Measurements from ENCODE around the gene EDC3. TPM values are rescaled to one million over a fixed set of nuclear protein-coding genes. Genes with fewer than 3 reads are reported as not detected.

EDC3 gene, protein sequence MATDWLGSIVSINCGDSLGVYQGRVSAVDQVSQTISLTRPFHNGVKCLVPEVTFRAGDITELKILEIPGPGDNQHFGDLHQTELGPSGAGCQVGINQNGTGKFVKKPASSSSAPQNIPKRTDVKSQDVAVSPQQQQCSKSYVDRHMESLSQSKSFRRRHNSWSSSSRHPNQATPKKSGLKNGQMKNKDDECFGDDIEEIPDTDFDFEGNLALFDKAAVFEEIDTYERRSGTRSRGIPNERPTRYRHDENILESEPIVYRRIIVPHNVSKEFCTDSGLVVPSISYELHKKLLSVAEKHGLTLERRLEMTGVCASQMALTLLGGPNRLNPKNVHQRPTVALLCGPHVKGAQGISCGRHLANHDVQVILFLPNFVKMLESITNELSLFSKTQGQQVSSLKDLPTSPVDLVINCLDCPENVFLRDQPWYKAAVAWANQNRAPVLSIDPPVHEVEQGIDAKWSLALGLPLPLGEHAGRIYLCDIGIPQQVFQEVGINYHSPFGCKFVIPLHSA
- polyA plus RNA-seq (2012; rRNA removed) = 34.9 and 44.5 TPM in 2 replicates
- 24.8 and 28.2 TPM in 2 replicates for polyA plus RNA-seq (2012; cell fraction: cytosol; rRNA removed)
- polyA plus RNA-seq (2012; cell fraction: nucleus; rRNA removed) = 48.5 and 72.2 TPM in 2 replicates

GRCh38 chr15:74695597-74696397 is at the start of gene EDC3:
EDC3 (minus strand) TSS chr15:74696024; CDS start chr15:74675124, 20,900 bp downstream.
- peaks cover 10 to 12% of the 10 kb centered on the region in 2 experiments; a peak in 3 of 4 replicates for H3K4me1 ChIP-seq (ENCODE audit: control insufficient read depth in 1 of 2, insufficient read depth in 2 of 2, low read depth in 1 of 2, low read length in 1 of 2)
- H3F3A ChIP-seq (replicated peaks; ENCODE audit: insufficient read depth) = no peaks in the 10 kb centered on the region
- H3K4me3 ChIP-seq (ENCODE audit: low read depth in 2 of 2, low read length in 1 of 2) = peak within 1 kb of the TSS; percentile 91 to 96
- H3K9ac ChIP-seq = peak within 1 kb of the TSS; percentile 87
- ChIA-PET CTCF (interaction anchor here (0.7 to 1.7 kb wide), 7 partner anchors 33 to 255 kb away, joined by 3 to 10 read pairs (median 3); no protein-coding TSS in a partner anchor), POLR2A (interaction anchor here (1.0 kb wide), 1 partner anchor 41 kb away, joined by 3 read pairs; no protein-coding TSS in a partner anchor)
- H2AFZ ChIP-seq (ENCODE audit: low read depth) = peak within 1 kb of the TSS; percentile 93
- peak within 1 kb of the TSS; percentile 86 for H3K4me2 ChIP-seq
- H3K9me2 ChIP-seq = no peaks in the 10 kb centered on the region
- H3K36me3 ChIP-seq (replicated peaks in 1 of 2; ENCODE audit: control insufficient read depth in 1 of 2, insufficient read depth in 2 of 2, low read length in 1 of 2) = no peaks in the 10 kb centered on the region
- WGBS (ENCODE audit: low lambda C conversion rate) = under 1% methylated on average over 36 of the region's 46 CpGs
- TF ChIP-seq YY1 (IDR thresholded peaks at IDR 0.05; ENCODE audit: low read depth) (peak; percentile 41; the same call in 1 of the 2 replicates), GABPA (IDR thresholded peaks at IDR 0.05; ENCODE audit: low read depth) (peak; percentile 98), EZH2phosphoT487 (IDR thresholded peaks at IDR 0.05; ENCODE audit: borderline replicate concordance, low read depth) (no peak), POLR2AphosphoS5 (IDR thresholded peaks at IDR 0.05; ENCODE audit: low read depth, low read length) (peak; percentile 61; the same call in 1 of the 2 replicates), CHD2 (IDR thresholded peaks at IDR 0.05; ENCODE audit: low read length, partially characterized antibody) (peak; percentile 83), GATA2 (CRISPR knock-in tag; IDR thresholded peaks at IDR 0.05) (no peak), FOXM1 (IDR thresholded peaks at IDR 0.05; ENCODE audit: low read depth) (no peak), SIN3A (IDR thresholded peaks at IDR 0.05; ENCODE audit: borderline replicate concordance, low read depth, low read length) (peak; percentile 99), TAF1 (IDR thresholded peaks at IDR 0.05; ENCODE audit: borderline replicate concordance, low read depth, low read length) (peak; percentile 52; the same call in 1 of the 2 replicates), MXI1 (IDR thresholded peaks at IDR 0.05; ENCODE audit: low read depth, low read length) (peak; percentile 93), ELF1 (IDR thresholded peaks at IDR 0.05) (peak; percentile 68), FOSL2 (IDR thresholded peaks at IDR 0.05; ENCODE audit: borderline replicate concordance, low read depth) (no peak)
- TF ChIP-seq, protein P1, sequence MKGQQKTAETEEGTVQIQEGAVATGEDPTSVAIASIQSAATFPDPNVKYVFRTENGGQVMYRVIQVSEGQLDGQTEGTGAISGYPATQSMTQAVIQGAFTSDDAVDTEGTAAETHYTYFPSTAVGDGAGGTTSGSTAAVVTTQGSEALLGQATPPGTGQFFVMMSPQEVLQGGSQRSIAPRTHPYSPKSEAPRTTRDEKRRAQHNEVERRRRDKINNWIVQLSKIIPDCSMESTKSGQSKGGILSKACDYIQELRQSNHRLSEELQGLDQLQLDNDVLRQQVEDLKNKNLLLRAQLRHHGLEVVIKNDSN (IDR thresholded peaks at IDR 0.05; ENCODE audit: borderline replicate concordance, low read depth) = no peak
- TF ChIP-seq, protein P2, sequence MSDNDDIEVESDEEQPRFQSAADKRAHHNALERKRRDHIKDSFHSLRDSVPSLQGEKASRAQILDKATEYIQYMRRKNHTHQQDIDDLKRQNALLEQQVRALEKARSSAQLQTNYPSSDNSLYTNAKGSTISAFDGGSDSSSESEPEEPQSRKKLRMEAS (IDR thresholded peaks at IDR 0.05; ENCODE audit: low read depth) = peak; percentile 91
- H3K9me3 ChIP-seq = no peaks in the 10 kb centered on the region
- peak; percentile 92 for DNase-seq
- no peaks in the 10 kb centered on the region; the same call in 1 of the 2 replicates for H4K20me1 ChIP-seq (ENCODE audit: insufficient read depth)
- no peaks in the 10 kb centered on the region for H3K27me3 ChIP-seq (ENCODE audit: insufficient read depth)
- peaks cover 58% of the 10 kb centered on the region for H3K79me2 ChIP-seq (ENCODE audit: insufficient read depth)
- H3K27ac ChIP-seq (ENCODE audit: low read depth in 2 of 2, low read length in 1 of 2) = peak within 1 kb of the TSS; percentile 61 to 70; a peak in 2 of 4 replicates
